Stimulated activated CD4-positive, alpha-beta T cell treated with anti-CD3 and anti-CD28 coated beads, Interleukin-12 subunit alpha, Interleukin-12 subunit beta, amount 100 ng/mL, for 4 hours (primary cell): ENCODE results near the gene HRC.

Experiments
- DNase-seq: peaks from one replicate; pipeline ENCODE4 v3.0.0-alpha.2; 2020

HRC gene

GRCh38 chr19:49111218-49111998, 43.8 kb downstream of the HRC start:
- DNase-seq, result no peak

- no peak for DNase-seq
Observed at GRCh38 chr19:49110567-49110966, 44.6 kb downstream of the HRC start.

- no peak for DNase-seq
Observed at GRCh38 chr19:49109569-49110233, 45.5 kb downstream of the HRC start.

GRCh38 chr19:49109051-49109450, 46.1 kb downstream of the HRC start:
- DNase-seq, result no peak

- no peak for DNase-seq
Observed at GRCh38 chr19:49107625-49108459, 47.4 kb downstream of the HRC start.

- DNase-seq, result peak; percentile 67
Observed at GRCh38 chr19:49106648-49107135, 48.5 kb downstream of the HRC start.

GRCh38 chr19:49104229-49104864, 50.8 kb downstream of the HRC start:
- no peak for DNase-seq

GRCh38 chr19:49103331-49104085, 51.7 kb downstream of the HRC start:
- no peak for DNase-seq

GRCh38 chr19:49102303-49102702, 52.9 kb downstream of the HRC start:
- DNase-seq, result no peak
